ENCODE data around the gene STAT6. TPM values are rescaled to one million over a fixed set of nuclear protein-coding genes. Genes with fewer than 3 reads are reported as not detected.

STAT6 gene
- total and polyA plus RNA-seq, 2 donors (not counting 1 experiment from before 2014, with no cell fraction given), result 544 to 736 TPM

- no peaks in the 10 kb centered on the region for H3K27me3 ChIP-seq (replicated peaks in 1 of 4; ENCODE audit: control extremely low read depth in 1 of 4, control insufficient read depth in 3 of 4, insufficient read depth in 4 of 4, low read length in 3 of 4)
- no peak for DNase-seq
- H3K36me3 ChIP-seq (replicated peaks in 1 of 2; ENCODE audit: control extremely low read depth in 1 of 2, control insufficient read depth in 1 of 2, extremely low read depth in 1 of 2, insufficient read depth in 2 of 2, low read length in 1 of 2), result peaks cover 3 to 28% of the 10 kb centered on the region in 2 experiments
- no peaks in the 10 kb centered on the region for H3K9me3 ChIP-seq (ENCODE audit: control extremely low read depth in 1 of 3, control insufficient read depth in 2 of 3, insufficient read depth in 1 of 3, low read length in 2 of 3)
- H3K79me2 ChIP-seq (ENCODE audit: control insufficient read depth, insufficient read depth, low read length), result peaks cover 14% of the 10 kb centered on the region
- POLR2A ChIA-PET, result no interaction called here
- no peaks in the 10 kb centered on the region for H4K20me1 ChIP-seq (ENCODE audit: control insufficient read depth, insufficient read depth, low read length, poor library complexity, severe bottlenecking)
- no peak overlapping the region for H2AFZ ChIP-seq (ENCODE audit: insufficient read depth, low read depth, low read length, poor library complexity, severe bottlenecking)
- H3K4me2 ChIP-seq (replicated peaks; ENCODE audit: low read depth, low read length, poor library complexity, severe bottlenecking), result no peak overlapping the region
- intact Hi-C loops (cut with micrococcal nuclease), result loop anchor here (5.0 kb wide), 1 partner anchor 176 kb away; no protein-coding TSS in a partner anchor
- WGBS (ENCODE audit: insufficient coverage), result 100% methylated on average over 1 of the region's 2 CpGs
- CTCF ChIA-PET, result interaction anchor here (0.8 to 20.9 kb wide), 10 partner anchors 16 to 116 kb away, joined by 3 to 406 read pairs (median 4); partner anchors contain the start of genes MYO1A, NAB2 and STAT6
- Mint-ChIP-seq H3K4me3 (no peak overlapping the region), H3K9me3 (ENCODE audit: insufficient read depth) (no peaks in the 10 kb centered on the region), H3K27ac (peak overlapping the region; percentile 59), H3K4me1 (peaks cover 36% of the 10 kb centered on the region), H3K27me3 (no peaks in the 10 kb centered on the region)
- no peak overlapping the region for H3K9ac ChIP-seq (ENCODE audit: low read length)
- H3K4me1 ChIP-seq (ENCODE audit: control insufficient read depth in 2 of 2, insufficient read depth in 2 of 2, low read length in 2 of 2), result peaks cover 20 to 24% of the 10 kb centered on the region in 2 donors
- no peak for ATAC-seq (ENCODE audit: low read depth)
- TF ChIP-seq CTCF (IDR thresholded peaks at IDR 0.05) (no peak), EZH2 (IDR thresholded peaks at IDR 0.05; ENCODE audit: borderline replicate concordance, insufficient read depth, low read depth, low read length, poor library complexity, severe bottlenecking) (no peak)
- H3K4me3 ChIP-seq (ENCODE audit: control extremely low read depth in 1 of 5, extremely low read depth in 1 of 5, insufficient read depth in 1 of 5, low read depth in 2 of 5, low read length in 4 of 5), result no peak overlapping the region
- H3K27ac ChIP-seq (ENCODE audit: low read length in 2 of 2), result no peak overlapping the region
Measured at GRCh38 chr12:57066245-57066644, 44.9 kb downstream of the STAT6 start.

- H3K79me2 ChIP-seq (ENCODE audit: control insufficient read depth, insufficient read depth, low read length), result peaks cover 10% of the 10 kb centered on the region
- H3K9ac ChIP-seq (ENCODE audit: low read length), result peak overlapping the region; percentile 40
- no peaks in the 10 kb centered on the region for H3K27me3 Mint-ChIP-seq
- H3K4me2 ChIP-seq (replicated peaks; ENCODE audit: low read depth, low read length, poor library complexity, severe bottlenecking), result peak overlapping the region; percentile 60
- peaks cover 1 to 21% of the 10 kb centered on the region in 2 experiments for H3K36me3 ChIP-seq (replicated peaks in 1 of 2; ENCODE audit: control extremely low read depth in 1 of 2, control insufficient read depth in 1 of 2, extremely low read depth in 1 of 2, insufficient read depth in 2 of 2, low read length in 1 of 2)
- CTCF ChIA-PET, result interaction anchor here (0.9 to 20.9 kb wide), 7 partner anchors 15 to 108 kb away, joined by 3 to 406 read pairs (median 7); partner anchors contain the start of genes NAB2, NEMP1, STAT6 and ZBTB39
- peaks cover 38% of the 10 kb centered on the region for H3K4me1 Mint-ChIP-seq
- H3K9me3 ChIP-seq (ENCODE audit: control extremely low read depth in 1 of 3, control insufficient read depth in 2 of 3, insufficient read depth in 1 of 3, low read length in 2 of 3), result no peaks in the 10 kb centered on the region
- no peak for TF ChIP-seq EZH2 (IDR thresholded peaks at IDR 0.05; ENCODE audit: borderline replicate concordance, insufficient read depth, low read depth, low read length, poor library complexity, severe bottlenecking)
- TF ChIP-seq CTCF (IDR thresholded peaks at IDR 0.05), result no peak
- H3K27ac Mint-ChIP-seq, result peak overlapping the region; percentile 46
- no peaks in the 10 kb centered on the region for H3K27me3 ChIP-seq (replicated peaks in 1 of 4; ENCODE audit: control extremely low read depth in 1 of 4, control insufficient read depth in 3 of 4, insufficient read depth in 4 of 4, low read length in 3 of 4)
- peak overlapping the region; percentile 57 for H3K4me3 Mint-ChIP-seq
- H4K20me1 ChIP-seq (ENCODE audit: control insufficient read depth, insufficient read depth, low read length, poor library complexity, severe bottlenecking), result no peaks in the 10 kb centered on the region
- peaks cover 14 to 25% of the 10 kb centered on the region in 2 donors for H3K4me1 ChIP-seq (ENCODE audit: control insufficient read depth in 2 of 2, insufficient read depth in 2 of 2, low read length in 2 of 2)
- H3K4me3 ChIP-seq (ENCODE audit: control extremely low read depth in 1 of 5, extremely low read depth in 1 of 5, insufficient read depth in 1 of 5, low read depth in 2 of 5, low read length in 4 of 5), result peak overlapping the region in 2 of 5 experiments; percentile 3 to 53
- POLR2A ChIA-PET, result interaction anchor here (1.4 kb wide), 1 partner anchor 48 kb away, joined by 12 read pairs; no protein-coding TSS in a partner anchor
- no peaks in the 10 kb centered on the region for H3K9me3 Mint-ChIP-seq (ENCODE audit: insufficient read depth)
- peak overlapping the region; percentile 29 for H2AFZ ChIP-seq (ENCODE audit: insufficient read depth, low read depth, low read length, poor library complexity, severe bottlenecking)
- peak overlapping the region; percentile 61 to 87 for H3K27ac ChIP-seq (ENCODE audit: low read length in 2 of 2)
- DNase-seq (peak; percentile 84), ATAC-seq (ENCODE audit: low read depth) (peak; percentile 85)
- intact Hi-C loops (cut with micrococcal nuclease), result loop anchor here (2.0 kb wide), 2 partner anchors 15 to 307 kb away; partner anchors contain the start of gene NEMP1
- no CpG with 5 or more reads among the region's 5 CpGs for WGBS (ENCODE audit: insufficient coverage)
Measured at GRCh38 chr12:57063991-57064685, 47.0 kb downstream of the STAT6 start.

Data from B cell (primary cell).